HuH-7.5 (cell line): ENCODE measurements around the gene ERI2.
A peak's percentile ranks its signal among the peaks of the same experiment; 100 is the strongest.
"Not testable (repeated sequence)": the region's sequence is repeated elsewhere in the genome, so short reads cannot be mapped to it uniquely, and the experiment has no call there.

Experiments
- DNase-seq: peaks from one replicate; pipeline ENCODE4 v3.0.0; 2011; ENCODE audit warnings: low spot score

The ERI2 gene

DNA sequence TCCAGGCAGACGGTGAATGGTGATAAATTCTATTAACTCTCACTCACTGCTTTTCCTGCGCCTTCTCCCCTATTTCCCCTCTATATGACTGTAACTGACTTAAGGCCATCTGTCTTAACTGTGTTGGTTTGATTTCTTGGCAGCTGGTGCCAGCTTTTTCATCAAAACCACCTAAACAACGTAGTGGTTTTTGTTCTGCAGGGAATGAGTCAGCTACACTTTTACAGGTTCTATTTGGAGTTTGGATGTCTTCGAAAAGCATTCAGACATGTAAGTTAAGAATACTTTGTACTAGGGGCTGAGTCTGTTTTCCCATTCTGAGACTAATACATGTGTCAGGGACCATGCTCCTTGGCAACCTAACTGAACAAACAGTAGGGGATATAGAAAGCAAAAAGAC, 8.5 kb upstream of the ERI2 start:
- DNase-seq, result no peak

DNA sequence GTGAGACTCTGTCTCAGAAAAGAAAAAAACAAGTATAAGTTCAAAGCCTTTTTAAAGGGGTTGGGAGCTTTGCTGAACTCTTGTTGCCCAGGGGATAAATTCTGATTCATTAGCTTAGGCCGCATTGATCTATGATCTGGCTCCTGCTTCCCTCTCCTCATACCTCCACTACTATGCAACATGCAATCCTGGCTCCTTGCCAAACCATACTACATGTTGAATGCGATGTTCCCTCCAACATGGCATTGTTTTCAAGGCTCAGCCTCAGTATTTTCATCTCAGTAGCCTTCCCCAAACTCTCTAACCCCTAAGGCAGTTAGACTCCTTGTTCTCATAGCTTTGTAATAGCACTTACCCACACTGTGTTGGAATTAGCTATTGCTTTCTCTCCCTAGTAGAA, 6.2 kb upstream of the ERI2 start:
- no peak for DNase-seq

DNA sequence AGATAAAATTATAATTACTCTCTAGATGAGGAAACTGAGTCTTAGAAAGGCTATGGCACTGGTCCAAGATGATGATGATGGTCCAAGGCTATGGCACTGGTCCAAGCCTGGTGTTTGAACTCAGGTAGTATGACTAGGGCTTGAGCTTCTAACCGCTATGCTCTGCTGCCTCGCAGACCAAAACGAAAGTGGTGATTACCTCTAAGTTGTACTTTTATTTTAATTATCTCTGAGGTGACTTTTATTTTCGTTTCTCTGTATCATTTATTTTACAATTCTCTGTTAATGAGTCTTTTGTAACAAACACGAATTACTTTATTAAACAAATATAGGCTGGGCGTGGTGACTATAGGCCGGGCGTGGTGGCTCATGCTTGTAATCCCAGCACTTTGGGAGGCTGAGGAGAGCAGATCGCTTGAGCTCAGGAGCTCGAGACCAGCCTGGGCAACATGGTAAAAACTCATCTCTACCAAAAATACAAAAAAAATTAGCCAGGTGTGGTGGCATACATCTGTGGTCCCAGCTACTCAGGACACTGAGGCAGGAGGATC, 5.7 kb upstream of the ERI2 start:
- no peak for DNase-seq

DNA sequence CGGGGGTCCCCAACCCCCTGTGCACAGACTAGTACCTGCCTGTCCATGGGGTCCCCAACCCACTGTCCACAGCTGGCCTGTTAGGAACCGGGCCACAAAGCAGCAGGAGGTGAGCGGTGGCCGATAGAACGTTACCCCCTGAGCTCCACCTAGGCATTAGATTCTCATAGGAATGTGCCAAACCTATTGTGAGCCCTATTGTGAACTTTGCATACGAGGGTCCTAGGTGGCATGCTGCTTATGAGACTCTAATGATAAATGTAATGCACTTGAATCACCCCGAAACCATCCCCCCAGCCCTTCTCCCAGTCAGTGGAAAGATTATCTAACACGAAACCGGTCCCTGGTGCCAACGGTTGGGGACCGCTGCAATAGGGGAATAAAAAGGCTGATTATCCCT, 1.6 kb upstream of the ERI2 start:
- DNase-seq, result no peak

DNA sequence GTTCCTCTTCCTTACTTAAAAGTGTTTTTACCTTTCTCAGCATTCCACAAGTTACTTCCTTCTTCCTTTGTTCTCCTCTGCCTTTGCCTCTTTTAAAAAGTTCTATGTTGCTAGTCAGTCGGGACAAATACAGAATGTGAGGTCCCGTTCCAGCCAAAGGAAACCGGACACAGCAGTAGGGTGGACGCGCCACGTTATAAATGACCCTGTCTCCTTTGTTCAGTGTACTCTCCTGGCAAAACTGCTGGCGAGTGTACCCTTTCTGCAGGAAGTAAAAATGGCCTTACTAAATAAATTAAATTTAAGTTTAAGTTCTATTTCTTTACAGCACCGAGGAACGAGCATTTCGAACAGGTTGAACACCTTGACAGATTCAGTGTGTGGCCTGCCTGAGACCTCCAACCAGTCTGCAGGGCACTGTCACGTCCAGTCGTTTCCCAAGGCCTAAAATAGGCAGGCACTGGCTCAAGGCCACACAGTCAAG, 546 bp downstream of the ERI2 start:
- DNase-seq, result not testable (repeated sequence)

DNA sequence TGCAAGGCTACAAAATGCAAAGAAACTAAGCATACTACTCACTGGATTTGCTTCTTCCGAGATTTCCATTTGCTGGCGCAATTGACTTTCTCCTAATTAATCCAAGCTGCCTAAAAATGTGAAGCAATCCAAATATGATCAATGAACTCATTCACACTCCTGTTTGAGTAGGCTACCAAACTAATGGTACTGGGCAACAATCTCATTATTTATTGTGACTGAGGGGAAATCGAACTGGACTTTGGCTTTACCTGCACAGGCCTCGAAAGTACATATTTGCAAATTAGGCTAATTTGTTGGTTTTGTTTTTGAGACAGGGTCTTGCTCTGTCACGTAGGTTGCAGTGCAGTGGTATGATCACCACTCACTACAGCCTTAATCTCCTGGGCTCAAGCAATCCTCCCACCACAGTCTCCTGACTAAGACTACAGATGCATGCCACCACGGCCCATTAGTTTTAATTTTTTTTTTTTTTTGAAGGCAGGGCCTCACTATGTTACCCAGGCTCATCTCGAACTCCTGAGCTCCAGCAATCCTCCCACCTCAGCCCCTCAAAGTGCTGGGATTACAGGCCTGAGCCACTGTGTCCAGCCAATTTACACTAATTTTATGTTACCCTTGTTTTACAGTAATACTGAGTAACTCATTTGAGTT, 2.6 kb downstream of the ERI2 start:
- DNase-seq, result no peak

DNA sequence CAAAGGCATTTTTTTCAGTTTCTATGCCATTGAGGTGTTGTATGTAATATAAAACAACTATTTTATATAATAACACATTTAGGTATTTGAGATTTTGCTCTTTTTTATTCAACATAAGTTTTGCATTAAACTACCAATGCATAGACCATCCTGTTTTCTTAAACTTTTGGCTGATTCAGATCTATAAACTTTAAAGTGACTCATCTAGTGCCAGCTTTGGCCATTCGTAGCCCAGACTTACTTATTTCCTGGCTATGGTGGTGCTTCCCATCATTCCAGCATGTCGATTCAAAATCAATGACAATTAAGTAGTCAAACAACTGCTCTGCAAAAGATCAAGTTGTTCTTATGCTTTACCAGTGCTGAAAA, 3.1 kb downstream of the ERI2 start:
- no peak for DNase-seq

DNA sequence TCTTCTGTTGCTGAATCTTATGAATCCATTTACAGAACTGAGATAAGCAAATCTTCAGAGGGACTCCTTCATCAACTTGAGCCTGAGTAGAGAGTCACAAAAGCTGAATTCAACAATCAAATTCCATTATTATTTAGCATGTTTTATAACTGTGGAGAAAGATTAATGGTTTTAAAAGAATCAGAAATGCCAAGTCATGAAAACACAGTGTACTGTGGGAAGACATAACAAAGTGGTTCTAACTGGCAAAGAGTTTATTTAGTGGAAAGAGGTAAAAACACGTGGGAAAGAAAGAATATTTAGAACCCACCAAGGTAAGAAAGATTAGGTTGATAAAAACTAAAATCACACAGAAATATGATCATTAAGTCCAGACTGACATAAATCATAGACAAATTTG, 5.0 kb downstream of the ERI2 start:
- no peak for DNase-seq

DNA sequence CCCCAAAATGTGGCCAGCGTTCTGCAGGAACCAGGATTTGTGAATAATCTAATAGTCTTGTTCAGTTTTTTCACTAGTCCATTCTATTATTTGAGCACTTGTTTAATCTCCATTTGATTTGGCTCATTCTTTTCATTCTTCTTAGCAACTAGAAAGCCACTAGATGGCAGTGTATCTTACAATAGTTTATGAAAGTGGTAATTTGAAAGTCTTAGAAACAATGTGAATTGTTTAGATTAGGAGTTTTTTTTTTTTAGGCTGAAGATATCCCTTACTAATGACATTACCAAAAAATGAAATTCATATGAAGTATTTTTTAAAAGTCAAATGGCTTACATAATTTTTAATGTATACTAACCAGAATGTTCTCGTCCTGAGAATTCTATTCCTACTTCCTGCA, 6.7 kb downstream of the ERI2 start:
- no peak for DNase-seq

DNA sequence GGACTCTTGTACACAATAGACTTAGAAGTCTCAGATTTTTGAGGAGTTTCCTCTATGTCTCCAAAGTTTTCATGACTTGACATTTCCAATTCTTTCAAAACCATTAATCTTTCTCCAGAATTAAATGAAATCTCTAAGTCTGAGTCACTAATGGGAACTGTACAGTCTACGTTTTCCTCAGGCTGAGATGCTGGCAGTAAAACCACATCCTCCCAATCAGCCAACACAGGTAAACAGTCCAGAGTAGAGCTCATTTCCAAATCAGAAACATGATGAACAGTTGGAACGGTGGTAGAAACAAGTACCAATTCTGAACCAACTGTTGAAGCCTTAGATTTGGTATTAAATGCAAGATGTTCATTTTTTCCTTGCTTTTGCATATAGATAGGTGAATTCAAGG, 7.9 kb downstream of the ERI2 start:
- DNase-seq, result no peak

DNA sequence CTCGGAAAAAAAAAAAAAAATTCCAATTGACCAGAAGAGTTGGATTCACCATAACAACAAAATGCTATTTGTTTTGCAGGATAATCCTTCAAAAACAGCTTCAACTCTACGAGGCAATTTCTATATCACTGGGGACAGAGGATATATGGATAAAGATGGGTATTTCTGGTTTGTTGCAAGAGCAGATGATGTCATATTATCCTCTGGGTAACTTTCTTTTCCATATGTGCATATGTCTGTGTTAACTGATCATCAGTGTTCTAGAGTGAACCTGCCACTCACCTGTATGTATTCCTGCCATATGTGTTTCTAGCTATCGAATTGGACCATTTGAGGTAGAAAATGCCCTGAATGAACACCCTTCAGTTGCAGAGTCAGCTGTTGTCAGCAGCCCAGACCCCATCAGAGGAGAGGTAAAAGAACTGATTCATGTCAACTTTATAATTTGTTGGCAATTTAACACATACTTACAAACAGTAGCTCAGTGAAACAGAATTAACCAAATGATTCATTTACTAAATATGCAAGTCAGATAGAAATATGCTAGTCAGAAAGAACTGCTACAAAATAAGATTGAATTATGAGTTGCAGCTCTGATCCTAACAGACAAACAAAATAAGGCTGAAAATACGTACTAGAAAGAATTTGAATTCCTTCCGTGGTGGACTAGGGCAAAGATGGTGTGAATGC, 14.2 kb downstream of the ERI2 start:
- no peak for DNase-seq

DNA sequence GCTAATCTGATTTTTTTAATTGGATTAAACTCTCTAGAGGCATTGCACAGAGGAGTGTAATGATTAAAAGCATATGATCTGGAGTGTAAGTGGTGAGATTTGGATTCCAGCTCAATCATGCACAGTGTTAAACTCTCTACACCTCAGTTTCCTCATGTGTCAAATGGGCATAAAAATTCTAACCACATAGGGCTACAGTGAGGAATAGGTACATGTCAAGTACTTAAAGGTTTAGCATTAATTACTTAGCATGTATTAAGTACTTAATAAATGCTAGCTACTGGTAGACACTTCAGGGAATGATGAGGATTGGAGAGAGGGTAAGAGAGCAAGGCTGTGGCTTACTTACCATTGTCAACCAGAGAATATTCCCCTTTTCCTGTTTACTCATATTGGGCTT, 17.1 kb downstream of the ERI2 start:
- no peak for DNase-seq

DNA sequence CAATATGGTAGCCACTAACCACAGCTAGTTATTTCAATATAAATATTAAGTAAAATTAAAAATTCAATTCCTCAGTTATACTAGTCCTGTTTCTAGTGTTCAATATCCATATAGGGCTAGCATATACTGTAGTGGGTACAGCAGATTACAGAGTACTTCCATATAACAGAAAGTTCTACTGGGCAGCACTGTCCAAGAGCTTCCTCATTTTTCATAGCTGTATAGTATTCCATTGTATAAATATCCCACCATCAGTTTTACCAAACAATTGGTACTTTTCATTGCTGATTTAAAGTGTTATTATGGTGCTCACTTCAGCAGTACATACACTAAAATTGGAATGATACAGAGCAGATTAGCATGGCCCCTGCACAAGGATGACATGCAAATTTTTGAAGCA, 22.1 kb downstream of the ERI2 start:
- no peak for DNase-seq

DNA sequence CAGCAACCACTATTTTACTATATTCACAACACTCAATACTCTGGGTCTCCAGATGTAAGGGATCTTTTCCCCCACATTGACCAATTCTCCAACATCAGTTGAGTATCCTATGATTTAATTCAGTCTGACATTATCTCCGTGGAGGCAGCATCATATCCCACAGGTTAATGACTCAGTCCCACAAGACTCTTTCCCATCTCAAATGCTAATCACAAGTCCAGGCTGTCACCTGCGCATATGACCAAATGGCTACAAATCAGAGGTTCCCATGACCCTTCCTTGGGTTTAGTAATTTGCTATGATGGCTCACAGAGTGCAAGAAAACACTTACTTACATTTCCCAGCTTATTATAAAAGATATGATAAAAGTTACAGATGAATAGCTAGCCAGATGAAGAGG, 23.8 kb downstream of the ERI2 start:
- DNase-seq, result no peak

DNA sequence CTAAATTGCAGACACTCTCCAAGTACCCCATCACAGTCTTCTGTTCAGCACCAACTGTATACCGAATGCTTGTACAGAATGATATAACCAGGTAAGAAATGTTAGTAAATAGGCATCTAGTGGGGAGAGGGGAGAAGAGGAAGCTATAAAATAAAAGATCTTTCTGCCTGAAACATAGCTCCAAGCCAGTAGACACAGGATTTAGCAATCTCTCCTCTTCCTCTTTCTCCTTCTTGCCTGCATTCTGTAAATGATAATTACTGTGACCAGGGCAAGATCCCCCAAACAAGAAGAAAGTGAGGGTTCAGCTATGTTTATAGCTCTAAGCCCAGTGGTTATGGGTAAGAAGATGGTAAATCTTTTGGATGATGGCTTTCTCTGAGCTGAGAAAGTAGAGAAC, 24.6 kb downstream of the ERI2 start:
- DNase-seq, result no peak

DNA sequence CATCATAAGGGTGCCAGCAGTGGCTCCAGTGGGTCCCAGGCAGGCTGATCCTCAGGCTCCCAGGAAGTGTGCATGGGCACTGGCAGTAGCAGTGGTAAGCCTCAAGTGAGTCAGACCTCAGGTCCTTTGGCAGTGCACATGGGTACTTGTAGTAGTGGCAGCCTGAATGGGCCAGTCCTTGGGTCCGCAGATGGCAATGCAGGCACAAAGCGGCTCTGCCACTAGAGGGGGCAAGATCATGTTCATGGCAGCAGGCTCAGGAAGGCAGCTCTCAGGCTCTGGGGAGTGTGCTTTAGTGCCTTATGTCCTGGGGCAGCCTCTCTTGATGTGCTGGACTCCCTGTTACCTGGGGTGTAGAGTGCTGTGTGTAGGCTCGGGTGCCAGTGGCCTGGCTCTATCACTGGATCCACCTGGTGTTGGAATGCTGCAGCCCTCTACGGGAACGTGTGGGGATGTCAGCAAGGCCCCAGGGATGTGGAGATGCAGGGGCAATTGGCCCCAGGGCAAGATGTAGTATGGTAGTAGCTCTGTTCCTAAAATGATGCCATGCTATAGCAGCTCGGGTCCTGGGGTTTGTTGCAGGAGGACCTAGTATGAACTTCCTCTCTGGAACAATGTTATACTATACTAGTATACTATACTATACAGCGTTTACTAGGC, 31.4 kb downstream of the ERI2 start:
- DNase-seq, result peak; percentile 33

DNA sequence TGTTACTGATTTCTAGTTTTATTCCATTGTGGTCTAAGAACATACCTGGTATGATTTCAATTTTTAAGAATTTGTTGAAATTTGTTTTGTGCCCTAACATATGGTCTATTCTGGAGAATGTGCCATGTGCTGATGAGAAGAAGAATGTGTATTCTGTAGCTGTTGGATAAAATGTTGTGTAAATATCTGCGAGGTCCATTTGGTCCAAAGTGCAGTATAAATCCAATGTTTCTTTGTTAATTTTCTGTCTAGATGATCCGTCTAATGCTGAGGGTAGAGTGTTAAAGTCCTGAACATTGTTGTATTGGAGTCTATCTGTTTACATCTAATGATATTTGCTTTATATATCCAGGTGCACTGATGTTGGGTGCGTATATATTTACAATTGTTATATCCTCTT, 32.6 kb downstream of the ERI2 start:
- no peak for DNase-seq

DNA sequence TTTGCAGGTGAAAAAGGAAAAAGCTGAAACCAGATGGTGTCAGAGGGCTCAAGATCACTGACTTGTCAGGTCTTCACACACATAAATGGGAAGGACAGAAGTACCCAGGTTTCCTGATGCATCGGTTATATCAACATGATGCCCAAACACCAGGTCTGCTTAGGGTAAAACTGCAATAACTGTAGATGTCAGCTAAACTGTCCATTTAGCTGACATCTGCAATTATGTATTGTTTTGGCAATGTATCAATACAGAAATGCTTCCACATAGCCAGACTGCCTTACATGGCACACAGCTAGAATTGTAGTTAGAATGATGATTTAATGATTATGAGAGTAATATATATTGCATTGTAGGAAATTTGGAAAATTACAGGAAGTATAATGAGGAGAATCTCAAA, 37.5 kb downstream of the ERI2 start:
- DNase-seq, result no peak

DNA sequence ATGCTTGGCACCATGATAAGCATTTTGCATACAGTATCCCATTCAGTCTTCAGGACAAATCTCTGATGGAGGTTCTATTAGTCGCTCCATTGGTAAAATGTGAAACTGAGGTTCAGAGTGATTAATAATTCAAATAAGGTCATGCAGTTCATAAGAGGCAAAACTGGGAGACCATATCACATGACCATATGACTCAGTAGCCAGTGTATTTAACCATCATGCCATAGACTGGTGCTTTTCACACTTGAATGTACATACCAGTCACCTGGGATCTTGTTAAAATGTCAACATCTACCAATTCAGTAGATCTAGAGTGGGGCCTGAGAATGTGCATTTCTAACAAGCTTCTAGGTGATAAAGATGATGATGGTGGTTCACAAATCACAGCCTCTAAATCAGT, 38.2 kb downstream of the ERI2 start:
- DNase-seq, result no peak

DNA sequence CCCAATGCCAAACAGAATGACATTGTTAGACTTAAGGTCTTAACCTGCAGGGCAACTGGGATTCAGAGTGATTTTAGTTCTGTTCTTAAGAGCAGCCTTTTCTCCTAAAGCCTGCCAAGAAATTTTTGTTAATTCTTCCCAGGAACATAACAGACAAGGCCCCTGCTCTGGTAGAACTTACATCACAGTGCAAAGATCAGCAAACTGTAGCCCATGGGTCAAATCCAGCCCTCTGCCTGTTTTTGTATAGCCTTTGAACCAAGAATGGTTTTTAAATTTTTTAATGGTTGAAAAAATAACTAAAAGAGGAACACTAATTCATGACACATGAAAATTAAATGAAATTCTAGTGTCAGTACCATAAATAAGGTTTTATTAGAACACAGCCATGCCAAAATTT, 38.7 kb downstream of the ERI2 start:
- no peak for DNase-seq

DNA sequence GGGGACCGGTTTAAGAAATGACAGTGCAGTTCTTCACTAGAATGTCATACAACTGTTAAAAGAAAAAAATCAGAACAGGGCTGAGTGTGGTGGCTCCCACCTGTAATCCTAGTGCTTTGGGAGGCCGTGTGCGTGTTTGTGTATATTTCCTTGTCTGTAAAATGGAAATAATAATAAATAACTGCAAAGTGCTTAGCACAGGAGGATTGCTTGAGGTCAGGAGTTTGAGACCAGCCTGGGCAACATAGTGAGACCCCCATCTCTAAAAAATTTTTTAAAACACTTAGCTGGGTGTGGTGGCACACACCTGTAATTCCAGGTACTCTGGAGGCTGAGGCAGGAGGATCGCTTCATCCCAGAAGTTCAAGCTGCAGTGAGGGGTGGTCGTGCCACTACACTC, 40.0 kb downstream of the ERI2 start:
- DNase-seq, result no peak

DNA sequence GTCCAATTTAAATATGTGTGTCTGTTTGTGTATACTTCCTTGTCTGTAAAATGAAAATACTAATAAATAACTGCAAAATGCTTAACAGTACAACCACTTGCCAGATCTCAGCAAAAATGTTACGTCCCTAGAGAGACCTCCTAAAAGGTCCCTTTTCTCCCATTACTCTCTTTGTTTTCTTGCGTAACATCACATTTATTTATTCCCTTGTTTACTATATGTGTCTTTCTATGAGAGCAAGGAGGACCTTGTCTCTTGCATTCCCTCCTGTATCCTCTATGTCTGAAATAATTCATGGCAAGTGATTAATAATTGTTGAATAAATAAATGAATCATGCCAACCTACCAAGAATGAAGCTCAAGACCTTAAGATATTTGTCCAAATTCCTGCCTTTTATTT, 40.5 kb downstream of the ERI2 start:
- no peak for DNase-seq

DNA sequence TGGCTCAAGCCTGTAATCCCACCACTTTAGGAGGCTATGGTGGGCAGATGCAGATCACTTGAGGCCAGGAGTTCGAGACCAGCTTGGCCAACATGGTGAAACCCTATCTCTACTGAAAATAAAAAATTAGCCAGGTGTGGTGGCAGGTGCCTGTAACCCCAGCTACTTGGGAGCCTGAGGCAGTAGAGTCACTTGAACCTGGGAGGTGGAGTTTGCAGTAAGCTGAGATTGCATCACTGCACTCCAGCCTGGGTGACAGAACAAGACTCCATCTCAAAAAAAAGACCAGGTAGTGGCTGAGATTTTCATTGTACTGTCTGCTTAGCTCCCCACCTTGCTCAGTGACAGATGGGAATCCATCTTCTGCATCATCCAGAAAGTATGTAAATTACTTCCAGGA, 41.8 kb downstream of the ERI2 start:
- DNase-seq, result not testable (repeated sequence)
